Muscle layer of colon (tissue), 2 donors: ENCODE data around the gene MAPKAP1.

Experiments used
- H3K27ac ChIP-seq: one replicate; pipeline ENCODE4 v1.7.0; 2013; ENCODE audit warnings: low read depth, mild to moderate bottlenecking, low read length, moderate library complexity
- H3K27me3 ChIP-seq, 2 donors: one replicate each; pipeline ENCODE4 v1.7.0; 2013; ENCODE audit warnings: low read length in 2 of 2, mild to moderate bottlenecking in 2 of 2; ENCODE audit not compliant: insufficient read depth in 2 of 2, control insufficient read depth in 1 of 2
- H3K36me3 ChIP-seq: one replicate; pipeline ENCODE4 v1.7.0; 2013; ENCODE audit warnings: mild to moderate bottlenecking, low read length; ENCODE audit not compliant: insufficient read depth
- H3K4me1 ChIP-seq: one replicate; pipeline ENCODE4 v1.7.0; 2013; ENCODE audit warnings: mild to moderate bottlenecking, low read length; ENCODE audit not compliant: insufficient read depth
- H3K4me3 ChIP-seq, 2 donors: one replicate each; pipeline ENCODE4 v1.7.0; 2013; ENCODE audit warnings: low read length in 2 of 2, low read depth in 1 of 2, mild to moderate bottlenecking in 1 of 2, moderate library complexity in 1 of 2
- H3K9ac ChIP-seq: one replicate; pipeline ENCODE4 v1.7.0; 2013; ENCODE audit warnings: low read length
- H3K9me3 ChIP-seq: one replicate; pipeline ENCODE4 v1.7.0; 2013; ENCODE audit warnings: mild to moderate bottlenecking, low read length
- donor health status: abdominal sarcoma.
- donor health status: Adenocarcinoma of cecum.

The MAPKAP1 gene

GRCh38 chr9:125497906-125498305 is 209.1 kb downstream of the MAPKAP1 start:
- peaks cover 8% of the 10 kb centered on the region for H3K4me1 ChIP-seq
- no peak overlapping the region for H3K27ac ChIP-seq
- H3K9me3 ChIP-seq = no peaks in the 10 kb centered on the region
- no peaks in the 10 kb centered on the region for H3K36me3 ChIP-seq
- no peak overlapping the region for H3K9ac ChIP-seq
- no peaks in the 10 kb centered on the region for H3K27me3 ChIP-seq
- H3K4me3 ChIP-seq = no peak overlapping the region

- peaks cover 8% of the 10 kb centered on the region for H3K4me1 ChIP-seq
- H3K27me3 ChIP-seq = no peaks in the 10 kb centered on the region
- H3K4me3 ChIP-seq = no peak overlapping the region
- no peak overlapping the region for H3K27ac ChIP-seq
- no peak overlapping the region for H3K9ac ChIP-seq
- H3K36me3 ChIP-seq = no peaks in the 10 kb centered on the region
- no peaks in the 10 kb centered on the region for H3K9me3 ChIP-seq
Measured at GRCh38 chr9:125497478-125497877, 209.5 kb downstream of the MAPKAP1 start.

GRCh38 chr9:125496313-125496834 is 210.6 kb downstream of the MAPKAP1 start:
- no peaks in the 10 kb centered on the region for H3K9me3 ChIP-seq
- peaks cover 8% of the 10 kb centered on the region for H3K4me1 ChIP-seq
- H3K27ac ChIP-seq = no peak overlapping the region
- H3K4me3 ChIP-seq = no peak overlapping the region
- H3K9ac ChIP-seq = no peak overlapping the region
- H3K27me3 ChIP-seq = no peaks in the 10 kb centered on the region
- no peaks in the 10 kb centered on the region for H3K36me3 ChIP-seq

GRCh38 chr9:125495172-125496119 is 211.6 kb downstream of the MAPKAP1 start:
- Histone ChIP-seq H3K9ac (no peak overlapping the region), H3K27me3 (no peaks in the 10 kb centered on the region), H3K9me3 (no peaks in the 10 kb centered on the region), H3K27ac (no peak overlapping the region), H3K4me1 (peaks cover 8% of the 10 kb centered on the region), H3K36me3 (no peaks in the 10 kb centered on the region), H3K4me3 (no peak overlapping the region)

- Histone ChIP-seq H3K36me3 (no peaks in the 10 kb centered on the region), H3K4me1 (peaks cover 8% of the 10 kb centered on the region), H3K4me3 (no peak overlapping the region), H3K9ac (no peak overlapping the region), H3K27me3 (no peaks in the 10 kb centered on the region), H3K27ac (no peak overlapping the region), H3K9me3 (no peaks in the 10 kb centered on the region)
Measured at GRCh38 chr9:125494653-125494915, 212.4 kb downstream of the MAPKAP1 start.

- Histone ChIP-seq H3K4me3 (no peak overlapping the region), H3K36me3 (no peaks in the 10 kb centered on the region), H3K27ac (no peak overlapping the region), H3K4me1 (peaks cover 8% of the 10 kb centered on the region), H3K9me3 (no peaks in the 10 kb centered on the region), H3K9ac (no peak overlapping the region), H3K27me3 (no peaks in the 10 kb centered on the region)
Measured at GRCh38 chr9:125493881-125494652, 212.9 kb downstream of the MAPKAP1 start.

GRCh38 chr9:125493384-125493783 is 213.6 kb downstream of the MAPKAP1 start:
- Histone ChIP-seq H3K27me3 (no peaks in the 10 kb centered on the region), H3K4me1 (peaks cover 8% of the 10 kb centered on the region), H3K9me3 (no peaks in the 10 kb centered on the region), H3K36me3 (no peaks in the 10 kb centered on the region), H3K27ac (no peak overlapping the region), H3K9ac (no peak overlapping the region), H3K4me3 (no peak overlapping the region)

GRCh38 chr9:125492719-125493118 is 214.3 kb downstream of the MAPKAP1 start:
- H3K9ac ChIP-seq = no peak overlapping the region
- no peak overlapping the region for H3K27ac ChIP-seq
- no peaks in the 10 kb centered on the region for H3K36me3 ChIP-seq
- H3K9me3 ChIP-seq = no peaks in the 10 kb centered on the region
- H3K4me3 ChIP-seq = no peak overlapping the region
- H3K4me1 ChIP-seq = peaks cover 2% of the 10 kb centered on the region
- H3K27me3 ChIP-seq = no peaks in the 10 kb centered on the region

- H3K9me3 ChIP-seq = no peaks in the 10 kb centered on the region
- no peak overlapping the region for H3K4me3 ChIP-seq
- no peak overlapping the region for H3K27ac ChIP-seq
- H3K4me1 ChIP-seq = peaks cover 28% of the 10 kb centered on the region
- H3K9ac ChIP-seq = no peak overlapping the region
- H3K36me3 ChIP-seq = no peaks in the 10 kb centered on the region
- no peaks in the 10 kb centered on the region for H3K27me3 ChIP-seq
Measured at GRCh38 chr9:125487842-125488241, 219.2 kb downstream of the MAPKAP1 start.

GRCh38 chr9:125486576-125486975 is 220.4 kb downstream of the MAPKAP1 start:
- Histone ChIP-seq H3K27ac (peak overlapping the region; percentile 86), H3K4me3 (no peak overlapping the region), H3K9ac (no peak overlapping the region), H3K27me3 (no peaks in the 10 kb centered on the region), H3K9me3 (no peaks in the 10 kb centered on the region), H3K4me1 (peaks cover 28% of the 10 kb centered on the region), H3K36me3 (peaks cover 1% of the 10 kb centered on the region)

- no peak overlapping the region for H3K4me3 ChIP-seq
- peaks cover 6% of the 10 kb centered on the region for H3K36me3 ChIP-seq
- peak overlapping the region; percentile 86 for H3K27ac ChIP-seq
- no peaks in the 10 kb centered on the region for H3K27me3 ChIP-seq
- peaks cover 28% of the 10 kb centered on the region for H3K4me1 ChIP-seq
- no peaks in the 10 kb centered on the region for H3K9me3 ChIP-seq
- no peak overlapping the region for H3K9ac ChIP-seq
Measured at GRCh38 chr9:125486152-125486508, 220.9 kb downstream of the MAPKAP1 start.
